ENCODE data around the gene CSTB.

GRCh38 chr21:43745772-43746517 is 30.2 kb downstream of the CSTB start:
- TF ChIP-seq EZH2 (IDR thresholded peaks at IDR 0.05) (no peak), CTCF (IDR thresholded peaks at IDR 0.05 in 2 of 3, conservative IDR thresholded peaks at IDR 0.05 in 1 of 3; ENCODE audit: borderline replicate concordance in 1 of 3, insufficient read depth in 1 of 3, low read depth in 2 of 3, low read length in 2 of 3) (no peak), POLR2AphosphoS5 (IDR thresholded peaks at IDR 0.05; ENCODE audit: low read depth, low read length) (no peak), ZBTB33 (IDR thresholded peaks at IDR 0.05; ENCODE audit: extremely low read depth, insufficient replicate concordance, low read length) (no peak), ZNF274 (IDR thresholded peaks at IDR 0.05; ENCODE audit: low read depth, low read length) (no peak), ATF3 (IDR thresholded peaks at IDR 0.05) (no peak), REST (IDR thresholded peaks at IDR 0.05; ENCODE audit: low read depth) (no peak)
